Left lung (tissue), 10 donors: Measurements from ENCODE around the gene MAPRE3. TPM values are rescaled to one million over a fixed set of nuclear protein-coding genes. Genes with fewer than 3 reads are reported as not detected.

Experiments
- ATAC-seq: fragments of 200-7000 bp; cut with Tn5 transposase; one replicate; pipeline ENCODE4 v1.9.1; 2020; ENCODE audit warnings: moderate library complexity
- DNase-seq, 4 donors: peaks; one replicate each; pipeline ENCODE4 v3.0.0-alpha.2; 2013 to 2020
- H3K27ac ChIP-seq, 2 donors: fragments of 200-600 bp; sonication (generic) in 1 of 2; one replicate each; pipeline versions ENCODE4 v1.5.0 to v1.8.0; 2020 to 2021
- H3K27me3 ChIP-seq, 2 donors: fragments of 200-600 bp; sonication (generic) in 1 of 2; one replicate each; pipeline versions ENCODE4 v1.5.0 to v1.8.0; 2020 to 2021
- H3K36me3 ChIP-seq, 2 donors: fragments of 200-600 bp; sonication (generic) in 1 of 2; one replicate each; pipeline versions ENCODE4 v1.5.0 to v1.8.0; 2020 to 2021
- H3K4me1 ChIP-seq, 2 donors: fragments of 200-600 bp; one replicate each; pipeline ENCODE4 v1.8.0; 2021
- H3K4me3 ChIP-seq, 2 donors: fragments of 200-600 bp; sonication (generic) in 1 of 2; one replicate each; pipeline versions ENCODE4 v1.5.0 to v1.8.0; 2020 to 2021; ENCODE audit warnings: mild to moderate bottlenecking in 1 of 2
- H3K9me3 ChIP-seq, 2 donors: fragments of 200-600 bp; sonication (generic) in 1 of 2; one replicate each; pipeline versions ENCODE4 v1.5.0 to v1.8.0; 2020 to 2021
- CTCF ChIP-seq, 2 donors: fragments of 200-600 bp; sonication (generic) in 1 of 2; IDR thresholded peaks; one replicate each; pipeline versions ENCODE4 v1.5.0 to v1.8.0; 2021; ENCODE audit warnings: antibody characterized with exemption in 2 of 2
- intact Hi-C, 2 donors: fragments of 100-400 bp; cut with DNase I; formaldehyde crosslinking; loops; one replicate each; pipeline versions ENCODE4 v1.11.2 to v1.14.2; 2022
- polyA plus RNA-seq, 6 donors: library from polyadenylated mRNA; unstranded; fragments of 120-200 nt; gene quantifications; one replicate each; pipeline ENCODE4 v1.2.1, GENCODE V29; 2013; ENCODE audit not compliant: insufficient read length in 6 of 6
- total RNA-seq, 2 donors: library from RNA; stranded (reverse); fragmentation: NEBNext Ultra II Directional; extraction: Animal tissue kit (Norgen Biotek cat#: 25700); gene quantifications; one replicate each; pipeline ENCODE4 v1.2.1, GENCODE V29; 2021
- donor health status: DM: no; HTN: yes; CAD: no.
- donor health status: DM: no; HTN: no; CAD: no.

MAPRE3 gene
- total and polyA plus RNA-seq, 8 donors: 7.1 to 23.5 (median 9.9) TPM

GRCh38 chr2:26998323-26998722 lies 27.9 kb downstream of the MAPRE3 start:
- Histone ChIP-seq H3K4me3 (no peak overlapping the region), H3K9me3 (no peaks in the 10 kb centered on the region), H3K4me1 (no peaks in the 10 kb centered on the region), H3K27ac (no peak overlapping the region), H3K36me3 (no peaks in the 10 kb centered on the region), H3K27me3 (no peaks in the 10 kb centered on the region)
- ATAC-seq: no peak
- no peak for TF ChIP-seq CTCF (IDR thresholded peaks at IDR 0.05)
- DNase-seq: no peak
- intact Hi-C loops: no loop called here

- no peaks in the 10 kb centered on the region for H3K4me1 ChIP-seq
- no peak overlapping the region for H3K27ac ChIP-seq
- no peak overlapping the region for H3K4me3 ChIP-seq
- ATAC-seq (no peak), DNase-seq (no peak)
- intact Hi-C loops: no loop called here
- no peaks in the 10 kb centered on the region for H3K9me3 ChIP-seq
- TF ChIP-seq CTCF (IDR thresholded peaks at IDR 0.05): no peak
- no peaks in the 10 kb centered on the region for H3K27me3 ChIP-seq
- H3K36me3 ChIP-seq: no peaks in the 10 kb centered on the region
Measured at GRCh38 chr2:27000228-27000627, 29.8 kb downstream of the MAPRE3 start.

DNA sequence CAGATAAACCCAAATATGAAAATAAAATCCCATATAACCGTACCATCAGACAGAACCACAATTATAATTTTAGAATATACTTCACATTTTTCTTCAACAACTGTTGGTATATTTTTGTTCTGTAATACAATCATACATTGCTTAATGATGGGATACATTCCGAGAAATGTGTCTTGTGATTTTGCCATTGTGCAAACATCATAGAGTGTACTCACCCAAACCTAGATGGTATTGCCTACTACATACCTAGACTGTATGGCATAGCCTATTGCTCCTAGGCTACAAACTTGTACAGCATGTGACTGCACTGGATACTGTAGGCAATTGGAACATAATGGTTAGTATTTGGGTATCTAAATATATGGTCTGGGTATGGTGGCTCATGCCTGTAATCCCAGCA lies 30.6 kb downstream of the MAPRE3 start:
- Histone ChIP-seq H3K9me3 (no peaks in the 10 kb centered on the region), H3K27me3 (no peaks in the 10 kb centered on the region), H3K4me3 (no peak overlapping the region), H3K36me3 (no peaks in the 10 kb centered on the region), H3K4me1 (no peaks in the 10 kb centered on the region), H3K27ac (no peak overlapping the region)
- intact Hi-C loops: no loop called here
- DNase-seq (no peak), ATAC-seq (no peak)
- no peak for TF ChIP-seq CTCF (IDR thresholded peaks at IDR 0.05)

DNA sequence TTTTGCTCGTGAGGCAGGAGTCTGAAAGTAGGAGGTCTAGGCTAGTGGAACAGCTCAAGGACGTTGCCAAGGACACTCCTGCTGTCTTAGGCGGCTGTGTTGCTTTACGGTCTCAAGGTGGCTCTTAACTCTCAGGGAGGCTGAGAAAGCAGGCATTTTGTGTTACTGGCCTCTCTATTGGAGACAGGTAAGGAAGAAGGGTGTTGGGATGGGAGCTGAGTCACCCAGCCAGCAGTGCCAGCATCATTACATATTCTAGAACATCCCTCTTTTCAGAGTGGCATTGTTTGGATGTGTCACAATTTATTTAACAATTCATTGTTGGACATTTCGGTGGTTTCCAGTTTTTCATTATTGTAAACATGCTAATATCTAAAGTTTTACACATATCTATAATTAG lies 31.5 kb downstream of the MAPRE3 start:
- DNase-seq (no peak), ATAC-seq (no peak)
- Histone ChIP-seq H3K36me3 (no peaks in the 10 kb centered on the region), H3K9me3 (no peaks in the 10 kb centered on the region), H3K4me3 (no peak overlapping the region), H3K27me3 (no peaks in the 10 kb centered on the region), H3K27ac (no peak overlapping the region), H3K4me1 (no peaks in the 10 kb centered on the region)
- intact Hi-C loops: no loop called here
- TF ChIP-seq CTCF (IDR thresholded peaks at IDR 0.05): no peak

- Histone ChIP-seq H3K4me1 (no peaks in the 10 kb centered on the region), H3K27ac (no peak overlapping the region), H3K27me3 (no peaks in the 10 kb centered on the region), H3K36me3 (no peaks in the 10 kb centered on the region), H3K9me3 (no peaks in the 10 kb centered on the region), H3K4me3 (no peak overlapping the region)
- no peak for ATAC-seq
- no peak for TF ChIP-seq CTCF (IDR thresholded peaks at IDR 0.05)
- DNase-seq: no peak
- intact Hi-C loops: no loop called here
Measured at GRCh38 chr2:27003007-27003406, 32.6 kb downstream of the MAPRE3 start.
